GM23338 (cell line): Measurements from ENCODE around the gene OR5AU1. TPM values are rescaled to one million over a fixed set of nuclear protein-coding genes. Genes with fewer than 3 reads are reported as not detected.
A peak's percentile ranks its signal among the peaks of the same experiment; 100 is the strongest.

ENCODE experiments used
- ATAC-seq: fragments of 200-7000 bp; cut with Tn5 transposase; 3 replicates; pipeline ENCODE4 v1.9.1; 2020
- DNase-seq: peaks from one replicate; pipeline ENCODE4 v3.0.0-alpha.2; 2015; ENCODE audit warnings: low spot score
- H2AFZ ChIP-seq: fragments of 200-600 bp; sonication (generic); 2 replicates; pipeline ENCODE4 v1.8.0; 2016; ENCODE audit warnings: antibody characterized with exemption, mild to moderate bottlenecking, moderate library complexity
- H3F3A ChIP-seq: fragments of 200-600 bp; sonication (generic); replicated peaks from 2 replicates; pipeline ENCODE4 v1.8.0; 2017; ENCODE audit warnings: antibody characterized with exemption, mixed run types, low read depth
- H3K27ac ChIP-seq: fragments of 200-600 bp; sonication (generic); 2 replicates; pipeline ENCODE4 v1.6.1; 2016; ENCODE audit warnings: low read depth
- H3K27me3 ChIP-seq: fragments of 200-600 bp; sonication (generic); 2 replicates; pipeline ENCODE4 v1.8.0; 2016; ENCODE audit warnings: mild to moderate bottlenecking, mixed run types, moderate library complexity; ENCODE audit not compliant: insufficient read depth
- H3K36me3 ChIP-seq: fragments of 200-600 bp; sonication (generic); 2 replicates; pipeline ENCODE4 v1.8.0; 2016; ENCODE audit warnings: mild to moderate bottlenecking; ENCODE audit not compliant: insufficient read depth
- H3K4me1 ChIP-seq: fragments of 200-600 bp; sonication (generic); 2 replicates; pipeline ENCODE4 v1.8.0; 2016; ENCODE audit warnings: mild to moderate bottlenecking, moderate library complexity; ENCODE audit not compliant: insufficient read depth
- H3K4me2 ChIP-seq: fragments of 200-600 bp; sonication (generic); 2 replicates; pipeline ENCODE4 v1.7.1; 2017; ENCODE audit warnings: mixed run types
- H3K4me3 ChIP-seq: fragments of 200-600 bp; sonication (generic); 2 replicates; pipeline ENCODE4 v1.6.1; 2016; ENCODE audit warnings: mixed run types
- H3K79me2 ChIP-seq: fragments of 200-600 bp; sonication (generic); replicated peaks from 2 replicates; pipeline ENCODE4 v1.8.0; 2017; ENCODE audit warnings: mild to moderate bottlenecking; ENCODE audit not compliant: insufficient read depth
- H3K9me2 ChIP-seq: fragments of 200-600 bp; sonication (generic); 2 replicates; pipeline ENCODE4 v1.8.0; 2017; ENCODE audit not compliant: insufficient read depth
- H4K20me1 ChIP-seq: fragments of 200-600 bp; sonication (generic); replicated peaks from 2 replicates; pipeline ENCODE4 v1.8.0; 2017; ENCODE audit warnings: mild to moderate bottlenecking; ENCODE audit not compliant: insufficient read depth
- H3K27ac Mint-ChIP-seq: 2 replicates; pipeline ENCODE4 v1.8.0; 2020; ENCODE audit warnings: inconsistent platforms, mild to moderate bottlenecking, moderate library complexity, mixed read lengths
- H3K27me3 Mint-ChIP-seq: 3 replicates; pipeline ENCODE4 v1.8.0; 2022; ENCODE audit warnings: low read depth, mild to moderate bottlenecking, moderate library complexity, mixed read lengths, inconsistent platforms; ENCODE audit not compliant: insufficient read depth, poor library complexity
- H3K36me3 Mint-ChIP-seq: 3 replicates; pipeline ENCODE4 v1.8.0; 2021; ENCODE audit warnings: low read depth, mild to moderate bottlenecking, inconsistent platforms, moderate library complexity, mixed read lengths
- H3K4me1 Mint-ChIP-seq: 3 replicates; pipeline ENCODE4 v1.8.0; 2020; ENCODE audit warnings: mild to moderate bottlenecking, inconsistent platforms, mixed read lengths
- H3K4me3 Mint-ChIP-seq: 3 replicates; pipeline ENCODE4 v1.8.0; 2021; ENCODE audit warnings: moderate library complexity, mild to moderate bottlenecking, inconsistent platforms, mixed read lengths
- H3K9me3 Mint-ChIP-seq: 3 replicates; pipeline ENCODE4 v1.8.0; 2020; ENCODE audit warnings: moderate library complexity, mild to moderate bottlenecking, inconsistent platforms, mixed read lengths
- EZH2 ChIP-seq: fragments of 200-600 bp; sonication (generic); IDR thresholded peaks from one replicate; pipeline ENCODE4 v1.8.0; 2017; ENCODE audit warnings: antibody characterized with exemption, mild to moderate bottlenecking, low read depth; ENCODE audit not compliant: unreplicated experiment
- EZH2phosphoT487 ChIP-seq: fragments of 200-600 bp; sonication (generic); IDR thresholded peaks from one replicate; pipeline ENCODE4 v1.8.1; 2018; ENCODE audit warnings: antibody characterized with exemption; ENCODE audit not compliant: unreplicated experiment
- JUNB ChIP-seq: IDR thresholded peaks from one replicate; pipeline ENCODE4 v1.6.1; 2016; ENCODE audit warnings: antibody characterized with exemption; ENCODE audit not compliant: unreplicated experiment
- NANOG ChIP-seq: IDR thresholded peaks from 2 replicates; pipeline ENCODE4 v1.6.1; 2016; ENCODE audit warnings: antibody characterized with exemption, borderline replicate concordance
- POLR2AphosphoS5 ChIP-seq: IDR thresholded peaks from 2 replicates; pipeline ENCODE4 v1.6.1; 2016; ENCODE audit warnings: antibody characterized with exemption, low read depth
- STAT1 ChIP-seq: IDR thresholded peaks from one replicate; pipeline ENCODE4 v1.6.1; 2016; ENCODE audit warnings: antibody characterized with exemption; ENCODE audit not compliant: unreplicated experiment
- polyA plus RNA-seq: library from polyadenylated mRNA; unstranded; fragments of >200 nt; fragmentation: Nextera tagmentation; extraction: Ambion mirVana; gene quantifications from 2 replicates; pipeline ENCODE4 v1.2.1, GENCODE V29; 2016
- total RNA-seq: library from RNA; depleted of rRNA; stranded (reverse); fragments of >200 nt; shearing (Covaris generic); gene quantifications from 2 replicates; pipeline ENCODE4 v1.2.3, GENCODE V29; 2014
- TF ChIP-seq, protein P1 (sequence below): IDR thresholded peaks from one replicate; pipeline ENCODE4 v1.6.1; 2018; ENCODE audit warnings: antibody characterized with exemption; ENCODE audit not compliant: unreplicated experiment
- TF ChIP-seq, protein P2 (sequence below), 2 experiments: fragments of 200-600 bp in 1 of 2; sonication (generic) in 1 of 2; conservative IDR thresholded peaks; 2 replicates each; pipeline versions ENCODE4 v1.5.1 to v1.6.1; 2016 to 2017; ENCODE audit warnings: antibody characterized with exemption in 2 of 2, low read depth in 2 of 2, mild to moderate bottlenecking in 2 of 2, moderate library complexity in 1 of 2

The OR5AU1 gene
- total and polyA plus RNA-seq, 2 experiments from 2014 or later, result not detected

DNA sequence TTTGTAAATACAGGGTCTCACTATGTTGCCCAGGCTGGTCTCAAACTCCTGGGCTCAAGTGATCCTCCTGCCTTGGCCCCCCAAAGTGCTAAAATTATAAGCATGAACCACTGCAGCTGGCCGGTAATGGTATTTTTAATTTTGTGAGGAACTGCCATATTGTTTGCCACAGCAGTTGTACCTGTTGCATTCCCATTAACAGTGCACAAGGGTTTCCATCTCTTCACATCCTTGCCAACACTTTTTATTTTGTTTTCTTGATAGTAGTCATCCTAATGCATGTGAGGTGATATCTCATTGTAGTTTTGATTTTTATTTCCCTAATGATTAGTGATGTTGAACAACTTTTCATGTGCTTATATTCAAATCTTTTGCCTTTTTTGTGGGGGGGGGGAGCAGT, 13.5 kb downstream of the OR5AU1 start (continued):
- TF ChIP-seq, protein P1, sequence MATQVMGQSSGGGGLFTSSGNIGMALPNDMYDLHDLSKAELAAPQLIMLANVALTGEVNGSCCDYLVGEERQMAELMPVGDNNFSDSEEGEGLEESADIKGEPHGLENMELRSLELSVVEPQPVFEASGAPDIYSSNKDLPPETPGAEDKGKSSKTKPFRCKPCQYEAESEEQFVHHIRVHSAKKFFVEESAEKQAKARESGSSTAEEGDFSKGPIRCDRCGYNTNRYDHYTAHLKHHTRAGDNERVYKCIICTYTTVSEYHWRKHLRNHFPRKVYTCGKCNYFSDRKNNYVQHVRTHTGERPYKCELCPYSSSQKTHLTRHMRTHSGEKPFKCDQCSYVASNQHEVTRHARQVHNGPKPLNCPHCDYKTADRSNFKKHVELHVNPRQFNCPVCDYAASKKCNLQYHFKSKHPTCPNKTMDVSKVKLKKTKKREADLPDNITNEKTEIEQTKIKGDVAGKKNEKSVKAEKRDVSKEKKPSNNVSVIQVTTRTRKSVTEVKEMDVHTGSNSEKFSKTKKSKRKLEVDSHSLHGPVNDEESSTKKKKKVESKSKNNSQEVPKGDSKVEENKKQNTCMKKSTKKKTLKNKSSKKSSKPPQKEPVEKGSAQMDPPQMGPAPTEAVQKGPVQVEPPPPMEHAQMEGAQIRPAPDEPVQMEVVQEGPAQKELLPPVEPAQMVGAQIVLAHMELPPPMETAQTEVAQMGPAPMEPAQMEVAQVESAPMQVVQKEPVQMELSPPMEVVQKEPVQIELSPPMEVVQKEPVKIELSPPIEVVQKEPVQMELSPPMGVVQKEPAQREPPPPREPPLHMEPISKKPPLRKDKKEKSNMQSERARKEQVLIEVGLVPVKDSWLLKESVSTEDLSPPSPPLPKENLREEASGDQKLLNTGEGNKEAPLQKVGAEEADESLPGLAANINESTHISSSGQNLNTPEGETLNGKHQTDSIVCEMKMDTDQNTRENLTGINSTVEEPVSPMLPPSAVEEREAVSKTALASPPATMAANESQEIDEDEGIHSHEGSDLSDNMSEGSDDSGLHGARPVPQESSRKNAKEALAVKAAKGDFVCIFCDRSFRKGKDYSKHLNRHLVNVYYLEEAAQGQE, result no peak
- TF ChIP-seq POLR2AphosphoS5, result no peak

DNA sequence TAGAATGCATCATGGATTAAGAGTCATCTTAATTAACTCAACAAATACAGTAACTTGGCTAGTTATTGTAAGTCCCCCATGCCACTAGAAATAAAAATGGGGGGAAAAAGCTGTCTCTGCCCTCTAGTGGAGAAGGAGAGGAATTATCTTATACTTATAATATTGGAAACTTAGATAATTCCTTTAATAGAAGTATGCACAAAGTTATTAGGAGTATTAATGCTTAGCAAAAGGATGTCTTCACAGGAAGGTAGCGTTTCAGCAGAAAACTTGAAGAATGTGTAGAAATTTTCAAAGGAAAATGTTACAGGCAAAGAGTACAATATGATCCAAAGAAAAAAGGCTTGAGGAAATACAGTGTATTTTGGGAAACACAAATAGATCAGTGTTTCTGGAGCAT, 19.8 kb downstream of the OR5AU1 start:
- Mint-ChIP-seq H3K27me3 (no peaks in the 10 kb centered on the region), H3K4me3 (no peak overlapping the region), H3K36me3 (peaks cover 4% of the 10 kb centered on the region; the same call in 2 of the 3 replicates), H3K4me1 (peaks cover 11% of the 10 kb centered on the region), H3K27ac (no peak overlapping the region), H3K9me3 (peaks cover 4% of the 10 kb centered on the region)
- TF ChIP-seq EZH2phosphoT487, result no peak
- no peak for TF ChIP-seq NANOG
- no peak for TF ChIP-seq POLR2AphosphoS5
- no peak for TF ChIP-seq STAT1
- TF ChIP-seq, protein P2, sequence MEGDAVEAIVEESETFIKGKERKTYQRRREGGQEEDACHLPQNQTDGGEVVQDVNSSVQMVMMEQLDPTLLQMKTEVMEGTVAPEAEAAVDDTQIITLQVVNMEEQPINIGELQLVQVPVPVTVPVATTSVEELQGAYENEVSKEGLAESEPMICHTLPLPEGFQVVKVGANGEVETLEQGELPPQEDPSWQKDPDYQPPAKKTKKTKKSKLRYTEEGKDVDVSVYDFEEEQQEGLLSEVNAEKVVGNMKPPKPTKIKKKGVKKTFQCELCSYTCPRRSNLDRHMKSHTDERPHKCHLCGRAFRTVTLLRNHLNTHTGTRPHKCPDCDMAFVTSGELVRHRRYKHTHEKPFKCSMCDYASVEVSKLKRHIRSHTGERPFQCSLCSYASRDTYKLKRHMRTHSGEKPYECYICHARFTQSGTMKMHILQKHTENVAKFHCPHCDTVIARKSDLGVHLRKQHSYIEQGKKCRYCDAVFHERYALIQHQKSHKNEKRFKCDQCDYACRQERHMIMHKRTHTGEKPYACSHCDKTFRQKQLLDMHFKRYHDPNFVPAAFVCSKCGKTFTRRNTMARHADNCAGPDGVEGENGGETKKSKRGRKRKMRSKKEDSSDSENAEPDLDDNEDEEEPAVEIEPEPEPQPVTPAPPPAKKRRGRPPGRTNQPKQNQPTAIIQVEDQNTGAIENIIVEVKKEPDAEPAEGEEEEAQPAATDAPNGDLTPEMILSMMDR (conservative IDR thresholded peaks at IDR 0.05; ENCODE audit: low read depth in 2 of 2), result peak; percentile 46 to 96
- TF ChIP-seq JUNB, result no peak
- TF ChIP-seq, protein P1, result no peak
- TF ChIP-seq EZH2, result no peak
- no peaks in the 10 kb centered on the region for H3K27me3 ChIP-seq
- peak; percentile 36 for DNase-seq
- H4K20me1 ChIP-seq, result no peaks in the 10 kb centered on the region
- H3K9me2 ChIP-seq, result no peaks in the 10 kb centered on the region
- H3K4me3 ChIP-seq, result no peak overlapping the region
- no peak overlapping the region for H3K27ac ChIP-seq
- H3K4me1 ChIP-seq, result peaks cover 10% of the 10 kb centered on the region
- no peak overlapping the region for H3K4me2 ChIP-seq
- H3K36me3 ChIP-seq, result 0 out of 2 replicates have a peak, but pooled peaks cover 3% of the 10 kb centered on the region
- H2AFZ ChIP-seq, result no peak overlapping the region
- no peaks in the 10 kb centered on the region for H3K79me2 ChIP-seq
- H3F3A ChIP-seq, result no peaks in the 10 kb centered on the region
- no peak for ATAC-seq
